Loucy (cell line): ENCODE data around the gene PDE6B.

Experiments
- CTCF ChIP-seq: fragments of 200-600 bp; sonication (generic); conservative IDR thresholded peaks from 2 replicates; pipeline ENCODE4 v1.5.1; 2014; ENCODE audit warnings: mild to moderate bottlenecking, antibody characterized with exemption, low read length
- EZH2phosphoT487 ChIP-seq: fragments of 200-600 bp; IDR thresholded peaks from 2 replicates; pipeline ENCODE4 v1.6.1; 2018; ENCODE audit warnings: antibody characterized with exemption, mild to moderate bottlenecking, moderate library complexity, borderline replicate concordance

GRCh38 chr4:657834-658667 lies 32.7 kb downstream of the PDE6B start:
- TF ChIP-seq CTCF (no peak), EZH2phosphoT487 (no peak)
